ENCODE measurements around the gene ALOXE3. TPM values are rescaled to one million over a fixed set of nuclear protein-coding genes. Genes with fewer than 3 reads are reported as not detected.
"Not testable (repeated sequence)": the region's sequence is repeated elsewhere in the genome, so short reads cannot be mapped to it uniquely, and the experiment has no call there.

ALOXE3 gene
- total RNA-seq, 2 donors from 2014 or later, result 0.23 TPM; not detected in 1

DNA sequence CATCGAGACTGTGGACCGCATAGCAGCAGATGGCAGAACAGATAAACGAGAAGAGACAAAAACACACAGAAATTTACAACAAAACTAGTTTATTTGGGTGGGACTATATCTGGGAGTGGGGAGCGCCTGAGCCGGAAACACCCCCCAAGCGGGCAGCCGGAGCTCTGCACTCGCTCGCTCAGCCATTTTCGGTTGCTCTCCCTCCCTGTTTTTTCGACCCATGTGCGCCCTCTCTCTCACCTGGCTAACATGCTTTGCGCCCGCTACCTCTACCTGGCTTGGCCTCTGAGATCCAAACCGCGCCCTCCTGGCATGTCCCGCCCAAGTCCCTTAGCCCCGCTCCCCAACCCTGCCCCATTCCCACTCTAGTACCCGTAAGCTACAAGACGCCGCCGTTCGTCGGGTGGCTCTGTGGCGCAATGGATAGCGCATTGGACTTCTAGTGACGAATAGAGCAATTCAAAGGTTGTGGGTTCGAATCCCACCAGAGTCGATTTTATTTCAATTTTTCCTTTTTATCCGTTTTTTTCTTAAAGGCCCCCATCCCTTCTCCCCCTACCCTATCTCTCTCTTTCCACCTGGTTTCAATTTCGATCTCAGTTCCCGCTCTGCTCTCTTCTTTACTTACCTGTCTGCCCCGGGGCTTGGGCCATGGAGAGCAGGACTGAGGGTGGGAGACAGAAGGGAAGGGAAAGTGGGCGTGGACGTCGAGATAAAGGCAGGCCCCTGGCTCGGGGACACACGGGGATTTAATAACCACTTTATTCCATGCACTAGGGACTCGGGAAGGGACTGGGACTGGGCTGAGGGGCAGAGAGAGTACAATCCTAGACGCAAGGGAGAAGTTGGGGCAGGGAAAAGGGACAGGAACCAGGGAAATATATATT is 2.4 kb upstream of the ALOXE3 start:
- DNase-seq (ENCODE audit: low spot score in 2 of 2), result peak; percentile 82 to 89
- peak; percentile 10 to 23 for ATAC-seq
- Mint-ChIP-seq H3K9me3 (no peaks in the 10 kb centered on the region), H3K27ac (peak overlapping the region; percentile 99 to 100), H3K36me3 (peaks cover 3 to 7% of the 10 kb centered on the region in 2 donors)

DNA sequence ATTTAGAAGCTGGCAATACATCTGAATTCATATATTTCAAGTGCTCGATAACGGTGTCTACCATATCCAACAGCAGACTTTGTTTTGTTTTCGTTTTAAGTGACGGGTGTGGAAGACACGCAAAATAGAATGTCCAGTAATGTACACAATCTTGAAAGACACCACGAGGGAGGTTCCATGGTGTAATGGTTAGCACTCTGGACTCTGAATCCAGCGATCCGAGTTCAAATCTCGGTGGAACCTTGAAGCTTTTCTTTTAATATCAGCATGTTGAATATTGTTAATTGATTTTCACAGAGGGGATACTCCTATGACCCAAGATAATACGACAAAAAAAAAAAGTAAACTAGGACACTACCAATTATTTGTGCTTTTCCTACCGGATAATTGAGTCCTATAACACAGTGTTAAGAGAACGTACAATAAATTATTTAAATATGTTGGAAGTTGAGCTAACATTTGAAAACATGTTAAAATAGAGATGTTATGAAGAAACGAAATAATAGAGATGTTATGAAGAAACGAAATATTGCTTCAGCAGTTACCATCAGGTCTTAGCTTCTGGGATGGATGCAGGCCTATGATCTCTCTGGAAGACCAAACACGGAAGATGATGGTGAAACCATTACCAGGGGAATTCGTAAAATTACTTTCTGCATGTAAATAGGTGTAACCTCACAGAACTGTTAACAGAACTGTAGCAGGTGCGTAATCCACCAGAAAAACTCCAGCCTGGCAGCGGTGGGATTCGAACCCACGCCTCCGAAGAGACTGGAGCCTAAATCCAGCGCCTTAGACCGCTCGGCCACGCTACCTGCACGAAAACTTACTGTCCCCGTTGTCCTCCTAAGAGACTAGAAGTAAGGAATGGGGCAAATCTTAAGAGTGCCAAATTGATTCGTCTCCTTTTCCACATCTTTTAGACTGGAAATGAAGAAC is 1.5 kb upstream of the ALOXE3 start:
- Mint-ChIP-seq H3K27ac (peak overlapping the region; percentile 99 to 100), H3K36me3 (peaks cover 0 to 5% of the 10 kb centered on the region in 2 donors), H3K9me3 (no peaks in the 10 kb centered on the region)
- DNase-seq (ENCODE audit: low spot score in 2 of 2) (peak; percentile 89 to 97), ATAC-seq (peak; percentile 42 to 55)

DNA sequence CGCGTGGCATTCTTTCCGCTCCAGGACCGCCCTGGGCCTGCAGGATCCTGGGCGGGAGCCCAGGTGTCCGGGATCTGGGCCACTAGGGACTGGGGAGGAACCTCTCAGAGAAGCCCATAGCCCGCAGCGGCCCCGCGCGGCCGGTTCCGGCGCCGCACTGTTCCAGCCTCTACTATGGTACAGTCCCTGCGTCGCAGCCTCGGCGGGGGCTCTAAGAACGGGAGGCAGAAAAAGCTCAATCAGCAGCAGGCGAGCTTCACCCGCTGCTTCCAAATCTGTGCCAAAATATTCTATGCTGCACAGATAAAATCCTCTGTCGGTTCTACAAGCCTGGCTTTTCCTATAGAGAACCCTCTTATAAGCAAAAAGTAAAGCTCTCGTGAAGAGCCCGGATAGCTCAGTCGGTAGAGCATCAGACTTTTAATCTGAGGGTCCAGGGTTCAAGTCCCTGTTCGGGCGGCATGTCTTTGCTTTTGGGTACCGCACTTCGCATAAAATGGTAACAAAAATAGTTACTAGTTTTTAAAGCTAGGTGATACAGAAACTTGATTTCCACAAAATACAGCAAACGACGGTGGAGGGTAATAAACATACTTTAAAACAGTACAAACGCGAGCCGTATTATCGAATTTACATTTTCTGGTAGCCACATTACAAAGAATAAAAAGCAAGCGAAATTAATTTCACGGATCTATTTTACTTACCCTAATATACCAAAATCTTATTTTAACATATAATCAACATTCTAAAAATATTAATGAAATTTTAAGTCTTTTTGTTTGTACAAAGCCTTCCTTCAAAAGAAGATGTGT is 661 bp upstream of the ALOXE3 start:
- Mint-ChIP-seq H3K27ac (peak overlapping the region; percentile 99 to 100), H3K36me3 (no peaks in the 10 kb centered on the region), H3K9me3 (no peaks in the 10 kb centered on the region)
- ATAC-seq, result peak; percentile 58 to 61
- DNase-seq (ENCODE audit: low spot score in 2 of 2), result peak; percentile 86 to 89

DNA sequence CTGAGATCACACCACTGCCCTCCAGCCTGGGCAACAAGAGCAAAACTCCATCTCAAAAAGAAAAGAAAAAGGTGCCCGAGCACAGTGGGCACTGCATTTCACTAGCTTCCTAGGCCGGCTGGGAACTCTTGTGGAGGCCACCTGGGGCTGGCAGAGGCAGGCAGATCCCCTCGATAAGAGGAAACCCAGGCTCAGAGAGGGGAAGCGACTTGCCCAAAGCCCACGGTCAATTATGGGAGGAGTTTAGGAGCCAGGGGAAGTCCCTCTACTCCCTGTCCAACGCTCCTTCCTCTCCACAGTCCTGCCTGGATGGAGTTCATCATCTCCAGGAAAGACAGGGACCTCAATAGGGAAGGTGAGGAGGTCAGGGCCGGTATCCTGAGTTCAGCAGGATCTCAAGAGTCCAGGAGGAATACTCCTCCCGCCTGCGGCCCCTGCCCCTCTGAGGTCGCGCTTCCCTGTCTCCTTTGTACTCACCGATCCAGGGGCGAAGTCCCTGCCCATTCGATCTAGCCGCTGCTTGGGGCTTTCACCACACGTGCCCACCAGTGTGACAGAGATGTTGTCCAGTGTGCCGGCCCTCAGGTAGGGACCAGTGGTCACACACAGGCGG is 841 bp downstream of the ALOXE3 start:
- peak overlapping the region in 1 of 2 donors; percentile 99 for H3K27ac Mint-ChIP-seq
- DNase-seq (ENCODE audit: low spot score in 2 of 2) (no peak), ATAC-seq (no peak)
- no peaks in the 10 kb centered on the region for H3K36me3 Mint-ChIP-seq
- no peaks in the 10 kb centered on the region for H3K9me3 Mint-ChIP-seq

DNA sequence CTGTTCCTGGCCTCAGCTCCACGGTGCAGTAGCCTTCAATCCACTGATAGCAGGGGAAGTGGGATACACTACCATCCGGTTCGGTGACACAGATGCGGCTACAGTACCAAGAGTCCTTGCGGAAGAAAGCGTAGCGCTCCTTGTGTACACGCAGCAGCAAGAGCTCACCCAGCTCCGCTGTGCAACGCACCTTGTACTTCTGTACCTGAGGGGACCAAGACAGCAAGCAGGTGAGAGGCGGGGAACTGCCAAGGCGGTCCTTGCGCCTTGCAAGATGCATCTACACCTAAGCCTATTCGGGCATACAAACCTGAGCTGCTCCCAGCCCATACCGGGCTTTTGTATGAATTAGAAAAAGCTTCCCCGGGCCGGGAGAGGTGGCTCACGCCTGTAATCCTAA is 1.5 kb downstream of the ALOXE3 start:
- no peaks in the 10 kb centered on the region for H3K36me3 Mint-ChIP-seq

DNA sequence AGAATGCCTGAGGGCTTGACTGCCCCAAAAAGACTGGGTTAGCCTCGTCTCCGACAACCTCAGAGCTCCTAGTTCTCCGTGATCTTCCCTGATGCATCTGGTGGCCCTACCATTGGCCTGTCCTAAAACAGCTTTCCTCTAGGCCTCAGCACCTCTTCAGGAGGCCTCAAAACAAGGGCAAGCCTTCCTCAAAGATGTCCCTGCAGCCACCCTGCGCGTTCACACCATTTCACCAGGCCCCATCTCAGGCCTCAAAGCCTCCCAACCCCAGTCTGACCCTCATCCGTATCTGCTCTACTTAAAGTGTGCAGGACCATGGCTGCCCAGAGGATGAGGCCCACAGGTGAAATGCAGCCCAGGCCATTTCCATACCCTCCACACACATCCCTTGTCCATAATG is 7.4 kb downstream of the ALOXE3 start:
- H3K36me3 Mint-ChIP-seq, result no peaks in the 10 kb centered on the region
- H3K9me3 Mint-ChIP-seq, result no peaks in the 10 kb centered on the region
- DNase-seq (ENCODE audit: low spot score in 2 of 2) (no peak), ATAC-seq (no peak)
- H3K27ac Mint-ChIP-seq, result no peak overlapping the region

More for the DNA sequence above, 1.5 kb downstream of the ALOXE3 start:
- Mint-ChIP-seq H3K27ac (no peak overlapping the region), H3K9me3 (no peaks in the 10 kb centered on the region)
- no peak for DNase-seq (ENCODE audit: low spot score in 2 of 2)
- no peak for ATAC-seq

DNA sequence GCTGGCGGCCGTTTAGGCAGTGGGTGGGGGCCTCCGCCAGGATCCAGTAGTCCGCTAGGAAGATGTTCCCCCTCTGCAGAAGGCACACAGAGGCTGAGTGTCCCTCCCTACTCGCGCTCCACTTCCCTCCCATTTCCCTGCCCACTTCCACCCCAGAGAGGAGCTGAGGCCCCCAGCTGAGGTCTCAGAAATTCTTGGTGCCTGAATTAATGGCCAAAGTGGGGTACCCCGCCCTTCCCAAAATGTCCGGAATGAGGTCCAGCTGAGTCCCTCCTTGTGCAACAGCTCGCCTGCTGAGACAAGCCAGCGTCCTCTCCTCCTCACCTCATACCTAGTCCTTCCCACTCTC is 7.9 kb downstream of the ALOXE3 start:
- DNase-seq (ENCODE audit: low spot score in 2 of 2) (no peak), ATAC-seq (no peak)
- Mint-ChIP-seq H3K36me3 (no peaks in the 10 kb centered on the region), H3K27ac (no peak overlapping the region), H3K9me3 (no peaks in the 10 kb centered on the region)

DNA sequence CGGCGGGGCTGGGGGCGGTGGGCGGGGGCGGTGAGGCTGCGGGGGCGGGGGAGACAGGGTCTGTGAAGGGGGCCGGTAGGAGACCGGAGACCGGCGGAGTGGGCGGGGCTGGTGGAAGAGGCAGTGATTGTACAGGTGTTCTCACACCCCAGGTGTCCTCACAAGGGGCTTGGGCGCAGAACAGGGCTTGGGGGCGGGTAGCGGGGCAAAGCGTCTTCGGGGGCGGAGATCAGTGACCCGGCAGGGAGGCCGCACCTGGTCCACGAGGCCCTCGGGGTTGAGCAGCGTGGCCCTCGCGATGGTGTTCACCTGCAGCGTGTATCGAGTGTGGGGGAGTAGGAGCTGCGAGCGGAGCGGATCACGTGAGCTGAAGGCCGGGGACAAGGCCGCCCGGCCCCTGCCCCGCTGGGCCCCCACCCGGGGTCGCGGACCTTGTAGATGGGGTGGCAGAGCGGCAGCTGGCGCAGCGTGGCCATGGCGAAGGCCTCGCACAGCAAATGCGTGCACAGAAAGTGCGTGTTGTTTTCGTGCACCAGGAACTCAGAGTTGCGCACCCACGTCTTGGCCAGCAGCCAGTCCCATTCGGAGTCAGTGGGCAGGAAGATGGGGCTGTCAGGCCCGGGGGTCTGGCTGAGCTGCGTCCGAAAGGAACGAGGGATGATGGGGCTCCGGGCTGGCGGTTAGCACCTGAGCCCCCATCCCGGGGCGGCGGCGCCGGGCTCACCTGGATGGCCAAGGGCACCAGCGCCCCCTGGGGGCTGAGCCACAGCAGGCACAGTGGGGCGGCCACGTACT is 8.5 kb downstream of the ALOXE3 start:
- Mint-ChIP-seq H3K36me3 (no peaks in the 10 kb centered on the region), H3K27ac (no peak overlapping the region)
- ATAC-seq, result peak; percentile 98

DNA sequence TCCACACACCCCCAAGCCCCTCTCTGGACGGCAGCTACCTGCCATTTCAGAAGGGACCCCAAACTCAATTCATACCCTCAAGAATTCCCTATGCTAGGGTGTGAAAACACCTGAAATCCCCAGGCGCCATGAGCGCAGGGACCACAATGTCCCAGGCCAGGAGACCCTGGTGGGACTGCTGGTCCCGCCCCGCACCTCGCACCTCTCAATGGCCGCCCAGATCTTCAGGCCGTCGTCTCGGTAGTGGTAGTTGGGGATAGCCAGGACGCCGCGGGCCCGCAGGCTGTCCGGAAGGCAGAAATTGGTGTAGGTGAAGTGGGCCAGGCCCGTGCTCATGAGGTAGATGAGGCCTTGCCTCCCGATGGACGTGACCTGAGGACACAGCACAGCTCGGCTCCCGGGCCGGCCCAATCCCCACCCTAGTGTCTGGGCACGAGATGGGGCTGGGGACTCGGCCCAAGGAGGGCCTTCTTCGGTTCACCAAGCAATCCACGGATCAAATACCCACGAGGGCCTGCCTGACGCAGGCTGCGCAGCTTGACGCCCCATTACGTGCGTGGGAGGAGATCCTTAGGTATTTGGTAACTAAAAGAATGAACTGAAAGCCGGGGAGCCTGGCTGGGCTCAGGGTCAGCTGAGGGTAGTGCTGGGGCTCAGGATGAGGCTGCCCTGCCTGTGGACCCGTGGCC is 9.2 kb downstream of the ALOXE3 start:
- ATAC-seq, result no peak
- no peaks in the 10 kb centered on the region for H3K36me3 Mint-ChIP-seq
- no peaks in the 10 kb centered on the region for H3K9me3 Mint-ChIP-seq
- no peak for DNase-seq (ENCODE audit: low spot score in 2 of 2)
- H3K27ac Mint-ChIP-seq, result no peak overlapping the region

More for the DNA sequence above, 8.5 kb downstream of the ALOXE3 start:
- DNase-seq (ENCODE audit: low spot score in 2 of 2), result peak; percentile 77 to 91
- no peaks in the 10 kb centered on the region for H3K9me3 Mint-ChIP-seq

DNA sequence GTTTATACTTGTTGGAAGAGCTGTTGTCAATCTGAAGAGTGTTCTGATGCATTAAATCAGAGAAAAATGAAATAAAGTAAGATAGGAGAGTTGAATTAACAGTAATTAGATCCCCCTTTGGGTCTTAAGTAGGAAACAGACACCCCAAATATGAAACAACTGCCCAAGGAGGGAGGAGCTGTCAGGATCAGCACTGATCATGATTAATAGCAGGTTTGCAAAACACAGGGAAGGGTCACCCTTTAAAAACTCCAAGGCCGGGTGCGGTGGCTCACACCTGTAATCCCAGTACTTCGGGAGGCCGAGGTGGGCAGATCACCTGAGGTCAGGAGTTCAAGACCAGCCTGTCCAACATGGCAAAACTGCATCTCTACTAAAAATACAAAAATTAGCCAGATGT is 11.3 kb downstream of the ALOXE3 start:
- not testable (repeated sequence) for ATAC-seq; H3K27ac Mint-ChIP-seq; H3K9me3 Mint-ChIP-seq; H3K36me3 Mint-ChIP-seq; DNase-seq (ENCODE audit: low spot score in 2 of 2)

DNA sequence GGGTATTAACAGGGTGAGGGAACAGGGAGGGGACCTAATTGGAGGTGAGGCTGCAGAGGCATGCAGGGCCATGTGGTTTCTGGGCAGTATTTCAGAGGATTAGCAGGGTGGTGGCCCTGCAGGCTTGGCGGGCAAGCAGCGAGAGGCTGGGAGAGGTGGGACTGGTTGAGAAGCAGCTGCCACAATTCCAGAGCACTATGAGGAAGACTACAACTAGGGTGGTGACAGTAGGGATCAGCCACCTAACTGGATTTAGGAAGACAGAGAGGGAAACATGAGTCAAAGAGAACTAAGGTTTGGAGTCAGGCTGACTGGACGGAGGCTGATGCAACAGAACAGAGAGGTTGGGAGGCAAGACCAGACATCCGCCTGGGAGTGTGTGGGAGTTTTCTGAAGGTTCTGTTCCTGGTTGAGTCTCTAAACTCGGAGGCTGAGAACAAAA is 12.3 kb downstream of the ALOXE3 start:
- DNase-seq (ENCODE audit: low spot score in 2 of 2), result no peak
- no peak for ATAC-seq
- Mint-ChIP-seq H3K36me3 (no peaks in the 10 kb centered on the region), H3K9me3 (no peaks in the 10 kb centered on the region), H3K27ac (no peak overlapping the region)

DNA sequence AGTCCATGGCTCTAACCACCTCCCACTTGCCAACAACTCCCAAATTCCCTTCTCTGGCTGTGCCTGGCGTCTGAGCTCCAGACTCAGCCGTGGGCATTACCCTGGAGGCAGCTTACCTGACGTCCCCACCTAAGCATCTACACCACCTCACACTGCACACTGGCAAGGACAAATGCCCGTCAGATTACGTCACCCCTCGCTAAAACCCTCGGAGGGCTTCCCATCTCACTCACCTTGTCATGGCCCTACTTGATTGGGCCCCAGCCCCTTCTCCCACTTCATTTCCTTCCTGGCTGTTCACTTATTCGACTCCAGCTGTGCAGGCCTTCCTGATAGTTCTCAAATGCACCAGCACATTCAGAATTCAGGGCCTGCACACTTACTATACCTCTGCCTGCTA is 13.4 kb downstream of the ALOXE3 start:
- DNase-seq (ENCODE audit: low spot score in 2 of 2) (no peak), ATAC-seq (no peak)
- Mint-ChIP-seq H3K36me3 (no peaks in the 10 kb centered on the region), H3K27ac (no peak overlapping the region), H3K9me3 (no peaks in the 10 kb centered on the region)

DNA sequence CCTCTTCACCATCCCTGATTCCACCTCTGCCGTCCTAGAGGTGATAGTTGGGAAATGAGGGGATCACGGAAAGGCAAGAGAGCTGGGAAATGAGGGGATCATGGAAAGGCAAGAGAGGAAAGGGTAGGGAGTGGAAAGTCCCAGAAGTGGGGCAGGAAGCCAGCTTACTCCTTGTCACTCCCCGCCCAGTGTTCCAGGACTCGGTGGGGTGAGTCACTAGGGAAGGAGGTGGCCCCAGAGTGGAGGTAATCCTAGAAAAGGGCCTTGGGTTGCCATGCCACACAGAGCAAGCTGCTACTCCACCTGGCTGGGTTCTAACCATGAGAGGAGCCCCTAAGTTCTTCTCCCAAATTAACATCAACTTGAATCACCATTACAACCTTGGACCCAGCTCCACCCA is 14.8 kb downstream of the ALOXE3 start:
- Mint-ChIP-seq H3K9me3 (no peaks in the 10 kb centered on the region), H3K27ac (no peak overlapping the region), H3K36me3 (no peaks in the 10 kb centered on the region)
- ATAC-seq (no peak), DNase-seq (ENCODE audit: low spot score in 2 of 2) (no peak)

DNA sequence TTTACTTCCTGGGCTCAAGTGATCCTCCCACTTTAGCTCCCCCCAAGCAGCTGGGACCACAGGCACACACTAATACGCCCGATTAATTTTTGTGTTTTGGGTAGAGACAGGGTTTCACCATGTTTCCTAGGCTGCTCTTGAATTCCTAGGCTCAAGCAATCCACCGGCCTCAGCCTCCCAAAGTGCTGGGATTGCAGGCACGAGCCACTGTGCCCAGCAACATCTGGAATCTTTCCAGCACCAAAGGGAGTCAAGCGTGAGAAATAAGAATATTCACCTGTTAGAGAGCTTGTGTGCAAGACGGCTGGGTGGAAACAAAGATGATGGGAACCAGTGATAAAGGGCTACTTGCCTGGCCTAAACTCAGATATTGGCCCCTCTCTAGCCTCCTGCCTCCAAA is 16.6 kb downstream of the ALOXE3 start:
- H3K27ac Mint-ChIP-seq, result peak overlapping the region in 1 of 2 donors; percentile 31
- ATAC-seq (no peak), DNase-seq (ENCODE audit: low spot score in 2 of 2) (no peak)
- no peaks in the 10 kb centered on the region for H3K9me3 Mint-ChIP-seq
- H3K36me3 Mint-ChIP-seq, result no peaks in the 10 kb centered on the region

DNA sequence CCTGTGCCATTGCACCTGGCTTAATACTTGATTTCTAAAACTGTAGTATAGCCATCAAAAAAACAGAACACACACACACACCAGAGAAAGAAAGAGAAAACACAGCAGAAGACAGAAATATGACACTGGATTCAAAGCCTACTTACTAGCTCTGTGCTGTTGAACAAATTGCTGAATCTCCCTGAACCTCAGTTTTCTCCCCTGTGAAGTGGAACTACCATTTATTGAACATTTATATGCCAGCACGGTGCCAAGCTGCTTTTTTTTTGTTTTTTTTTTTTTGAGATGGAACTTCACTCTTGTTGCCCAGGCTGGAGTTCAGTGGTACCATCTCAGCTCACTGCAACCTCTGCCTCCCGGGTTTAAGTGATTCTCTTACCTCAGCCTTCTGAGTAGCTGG is 17.6 kb downstream of the ALOXE3 start:
- ATAC-seq (no peak), DNase-seq (ENCODE audit: low spot score in 2 of 2) (no peak)
- no peak overlapping the region for H3K27ac Mint-ChIP-seq
- no peaks in the 10 kb centered on the region for H3K9me3 Mint-ChIP-seq
- H3K36me3 Mint-ChIP-seq, result no peaks in the 10 kb centered on the region
